ENCODE measurements around the gene EML5. TPM values are rescaled to one million over a fixed set of nuclear protein-coding genes. Genes with fewer than 3 reads are reported as not detected.

Gene EML5
- total RNA-seq, 1 experiment from 2014 or later: 0.23 TPM

GRCh38 chr14:88613552-88614010, 179.2 kb downstream of the EML5 start:
- peak; percentile 18 for DNase-seq
- Histone ChIP-seq H3K36me3 (peaks cover 30% of the 10 kb centered on the region), H3K9me3 (no peaks in the 10 kb centered on the region), H3K27me3 (no peaks in the 10 kb centered on the region), H3K4me3 (no peak overlapping the region)

DNA sequence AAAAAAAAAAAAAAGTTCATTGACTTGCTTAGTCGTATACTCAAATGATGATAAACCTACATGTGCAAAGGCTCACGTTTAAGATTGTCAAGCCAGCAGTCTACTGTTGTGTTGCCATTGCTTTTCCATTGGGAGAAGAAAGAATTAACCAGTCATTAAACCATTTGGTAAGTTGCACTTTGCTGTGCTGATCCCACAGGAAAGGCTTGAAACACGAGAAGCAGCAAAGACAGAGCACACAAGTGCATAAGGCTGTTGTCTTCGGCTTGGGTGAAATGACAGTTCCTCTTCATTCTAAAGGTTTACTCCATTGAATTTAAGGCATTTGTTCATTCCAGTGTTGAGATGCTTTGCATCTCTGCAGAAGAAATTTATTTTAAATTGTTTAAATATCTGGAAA, 179.8 kb downstream of the EML5 start:
- no peak for DNase-seq
- Histone ChIP-seq H3K27me3 (no peaks in the 10 kb centered on the region), H3K4me3 (no peak overlapping the region), H3K9me3 (no peaks in the 10 kb centered on the region), H3K36me3 (peaks cover 30% of the 10 kb centered on the region)

- no peaks in the 10 kb centered on the region for H3K27me3 ChIP-seq
- H3K9me3 ChIP-seq: no peaks in the 10 kb centered on the region
- no peak for DNase-seq
- H3K4me3 ChIP-seq: no peak overlapping the region
- H3K36me3 ChIP-seq: peaks cover 30% of the 10 kb centered on the region
These were observed 180.9 kb downstream of the EML5 start for GRCh38 chr14:88611878-88612277.

DNA sequence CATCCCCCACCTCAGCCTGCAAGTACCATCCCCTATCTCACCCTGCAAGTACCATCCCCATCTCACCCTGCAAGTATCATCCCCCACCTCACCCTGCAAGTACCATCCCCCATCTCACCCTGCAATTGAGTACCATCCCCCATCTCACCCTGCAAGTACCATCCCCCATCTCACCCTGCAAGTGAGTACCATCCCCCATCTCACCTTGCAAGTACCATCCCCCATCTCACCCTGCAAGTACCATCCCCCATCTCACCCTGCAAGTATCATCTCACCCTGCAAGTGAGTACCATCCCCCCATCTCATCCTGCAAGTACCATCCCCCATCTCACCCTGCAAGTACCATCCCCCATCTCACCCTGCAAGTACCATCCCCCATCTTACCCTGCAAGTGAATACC, 184.9 kb downstream of the EML5 start:
- no peak for DNase-seq
- peaks cover 19% of the 10 kb centered on the region for H3K36me3 ChIP-seq
- H3K9me3 ChIP-seq: no peaks in the 10 kb centered on the region
- no peak overlapping the region for H3K4me3 ChIP-seq
- no peaks in the 10 kb centered on the region for H3K27me3 ChIP-seq

- Histone ChIP-seq H3K36me3 (peaks cover 12% of the 10 kb centered on the region), H3K9me3 (no peaks in the 10 kb centered on the region), H3K27me3 (no peaks in the 10 kb centered on the region), H3K4me3 (no peak overlapping the region)
- DNase-seq: no peak
These were observed 187.2 kb downstream of the EML5 start for GRCh38 chr14:88605594-88605993.

DNA sequence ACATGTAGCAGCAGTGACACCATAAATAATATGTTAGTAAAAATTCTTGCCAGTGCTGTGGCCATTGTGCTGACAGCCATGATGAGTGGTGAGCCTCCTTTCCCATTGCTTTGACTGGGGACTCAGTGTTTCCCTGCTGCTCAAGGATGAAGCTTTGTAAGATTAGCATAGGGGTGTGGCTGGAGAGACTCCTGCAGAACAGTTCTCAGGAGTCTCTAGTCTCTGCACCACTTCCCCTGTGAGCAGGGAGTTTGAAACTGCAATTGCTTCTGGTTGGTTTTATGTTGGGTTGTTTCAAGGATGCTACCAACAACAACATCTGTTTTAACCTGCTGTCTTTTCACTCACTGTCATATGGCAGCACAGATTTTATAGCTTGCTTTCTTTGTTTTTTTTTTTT, 188.5 kb downstream of the EML5 start:
- Histone ChIP-seq H3K27me3 (no peaks in the 10 kb centered on the region), H3K4me3 (no peak overlapping the region), H3K36me3 (peaks cover 6% of the 10 kb centered on the region), H3K9me3 (no peaks in the 10 kb centered on the region)
- DNase-seq: no peak

DNA sequence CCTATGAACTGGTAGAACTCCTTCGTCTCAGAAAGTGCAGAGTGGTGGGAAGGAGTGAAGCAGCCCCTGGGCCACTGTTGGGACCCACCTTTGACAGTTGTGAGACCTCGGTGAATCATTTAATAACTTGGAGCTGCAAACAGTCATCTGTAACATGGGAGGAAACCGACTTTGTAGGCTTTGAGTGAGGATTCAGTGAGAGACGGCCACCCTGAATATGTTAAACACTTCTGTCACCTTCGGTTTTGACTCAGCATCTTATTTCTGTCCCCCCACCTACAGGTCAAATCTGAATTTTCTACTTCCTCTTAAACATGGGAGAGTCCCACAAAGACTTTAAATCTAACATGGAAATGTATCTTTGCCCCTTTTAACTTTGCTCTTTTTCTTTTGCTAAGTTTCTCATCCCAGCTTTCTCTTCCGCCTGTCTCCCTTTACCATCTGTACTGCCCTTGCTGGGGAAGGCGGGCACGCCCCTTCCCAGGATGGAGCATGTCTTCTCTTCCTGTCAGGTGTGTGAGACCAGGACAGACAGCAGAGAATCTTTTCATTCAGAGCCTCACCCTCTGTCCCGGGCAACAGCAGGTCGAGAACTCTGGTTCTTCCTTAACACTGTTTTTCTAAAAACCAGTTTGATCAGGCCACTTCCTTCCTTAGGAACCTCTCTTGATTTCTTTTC, 192.9 kb downstream of the EML5 start:
- H3K9me3 ChIP-seq: no peaks in the 10 kb centered on the region
- H3K36me3 ChIP-seq: peaks cover 11% of the 10 kb centered on the region
- no peaks in the 10 kb centered on the region for H3K27me3 ChIP-seq
- no peak overlapping the region for H3K4me3 ChIP-seq
- DNase-seq: no peak

DNA sequence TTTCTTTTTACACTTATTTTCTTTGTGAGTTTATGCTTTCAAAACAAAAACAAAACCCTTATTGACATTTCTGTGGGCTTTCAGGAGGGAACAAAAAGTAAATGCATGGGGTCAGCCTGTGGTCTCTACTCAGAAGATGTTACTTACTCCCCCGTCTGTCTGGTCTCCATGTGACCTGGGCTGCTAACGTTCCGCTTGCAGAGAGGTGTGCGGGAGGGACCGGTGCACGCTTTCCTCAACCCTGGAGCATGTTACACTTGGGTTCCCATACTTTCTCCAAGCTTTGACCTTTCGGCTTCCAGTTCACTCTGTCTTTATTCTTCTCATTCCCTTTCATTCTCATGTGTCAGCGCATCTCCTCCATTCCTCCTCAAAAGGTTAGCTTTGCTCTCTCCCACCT, 193.4 kb downstream of the EML5 start:
- no peaks in the 10 kb centered on the region for H3K9me3 ChIP-seq
- no peak overlapping the region for H3K4me3 ChIP-seq
- H3K27me3 ChIP-seq: no peaks in the 10 kb centered on the region
- peaks cover 16% of the 10 kb centered on the region for H3K36me3 ChIP-seq
- no peak for DNase-seq

DNA sequence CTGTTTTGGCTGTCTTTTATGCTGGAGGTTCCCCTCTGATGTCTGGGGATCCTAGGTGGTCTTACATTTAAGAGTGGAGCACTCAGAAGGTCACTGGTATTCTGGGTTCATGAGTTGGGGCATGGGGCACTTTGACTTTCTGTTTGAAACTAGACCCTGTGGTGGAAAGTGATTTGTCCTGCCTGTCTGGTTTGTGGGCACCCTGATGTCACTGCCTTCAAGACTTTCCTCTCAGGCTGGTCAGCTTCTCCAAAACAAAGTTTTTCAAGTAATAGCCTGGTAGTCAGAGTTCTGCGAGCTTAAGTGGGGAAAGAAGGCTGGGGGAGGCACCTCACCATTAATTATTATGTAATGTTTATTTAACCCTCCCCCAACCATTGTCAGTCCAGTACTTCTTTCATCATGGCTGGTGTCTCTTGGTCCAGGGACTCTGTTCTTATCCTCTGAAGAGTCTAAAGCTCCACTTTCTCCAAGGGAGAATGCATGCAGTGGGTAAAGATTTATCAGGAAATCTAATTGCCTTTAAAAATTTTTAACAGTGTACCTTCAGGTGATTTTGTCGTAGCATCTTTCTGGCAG, 194.6 kb downstream of the EML5 start:
- DNase-seq: no peak
- no peaks in the 10 kb centered on the region for H3K27me3 ChIP-seq
- no peak overlapping the region for H3K4me3 ChIP-seq
- peaks cover 18% of the 10 kb centered on the region for H3K36me3 ChIP-seq
- no peaks in the 10 kb centered on the region for H3K9me3 ChIP-seq

DNA sequence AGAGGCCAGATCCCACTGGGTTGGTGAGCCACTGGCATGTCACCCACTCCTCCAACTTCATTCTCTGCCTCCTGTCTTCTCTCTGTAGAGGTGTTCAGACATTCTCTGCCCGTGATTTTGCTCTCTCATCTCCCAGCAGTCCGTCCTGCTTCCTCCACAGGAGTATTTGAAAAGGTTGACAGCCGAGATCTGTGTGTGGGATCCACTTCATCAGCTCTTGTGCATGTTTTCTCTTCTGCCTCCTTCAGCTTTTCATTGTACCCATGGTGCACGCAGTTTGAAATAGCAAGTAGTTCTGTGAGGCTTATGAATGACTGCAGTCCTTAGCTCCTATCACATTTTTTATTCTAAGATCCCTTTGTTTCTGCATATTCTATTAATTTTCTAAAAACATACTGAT, 195.2 kb downstream of the EML5 start:
- H3K36me3 ChIP-seq: peaks cover 18% of the 10 kb centered on the region
- no peak for DNase-seq
- H3K27me3 ChIP-seq: no peaks in the 10 kb centered on the region
- H3K9me3 ChIP-seq: no peaks in the 10 kb centered on the region
- H3K4me3 ChIP-seq: no peak overlapping the region

GRCh38 chr14:88597038-88597437, 195.7 kb downstream of the EML5 start:
- Histone ChIP-seq H3K9me3 (no peaks in the 10 kb centered on the region), H3K4me3 (no peak overlapping the region), H3K36me3 (peaks cover 18% of the 10 kb centered on the region), H3K27me3 (no peaks in the 10 kb centered on the region)
- no peak for DNase-seq

- Histone ChIP-seq H3K4me3 (no peak overlapping the region), H3K36me3 (peaks cover 21% of the 10 kb centered on the region), H3K27me3 (no peaks in the 10 kb centered on the region), H3K9me3 (no peaks in the 10 kb centered on the region)
- no peak for DNase-seq
These were observed 200.7 kb downstream of the EML5 start for GRCh38 chr14:88592031-88592430.

GRCh38 chr14:88590173-88590572, 202.6 kb downstream of the EML5 start:
- Histone ChIP-seq H3K9me3 (no peaks in the 10 kb centered on the region), H3K27me3 (no peaks in the 10 kb centered on the region), H3K4me3 (no peak overlapping the region), H3K36me3 (peaks cover 22% of the 10 kb centered on the region)
- no peak for DNase-seq

DNA sequence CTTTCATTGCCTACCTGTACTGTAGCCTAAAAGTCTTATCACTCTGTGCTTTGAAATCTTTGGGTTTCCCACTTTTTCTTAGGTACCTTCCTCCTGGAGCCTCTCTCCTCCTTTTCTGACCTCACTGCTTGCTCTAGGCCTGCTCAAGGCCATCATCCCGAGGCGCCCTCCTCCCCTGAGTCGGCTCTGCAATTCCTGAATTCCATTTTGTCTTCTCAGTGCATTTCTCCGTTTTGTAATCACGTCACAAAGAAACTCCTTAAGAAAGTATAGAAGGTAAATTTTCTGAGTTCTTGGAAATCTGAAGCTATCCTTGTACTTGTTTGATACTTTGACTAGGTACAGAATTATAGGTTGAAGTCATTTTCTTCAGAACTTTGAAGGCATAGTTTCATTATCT, 204.7 kb downstream of the EML5 start:
- H3K9me3 ChIP-seq: no peaks in the 10 kb centered on the region

GRCh38 chr14:88584451-88584850, 208.3 kb downstream of the EML5 start:
- H3K9me3 ChIP-seq: no peaks in the 10 kb centered on the region
- peaks cover 25% of the 10 kb centered on the region for H3K36me3 ChIP-seq
- no peak for DNase-seq
- H3K4me3 ChIP-seq: no peak overlapping the region
- no peaks in the 10 kb centered on the region for H3K27me3 ChIP-seq

More for the DNA sequence above, 204.7 kb downstream of the EML5 start:
- Histone ChIP-seq H3K27me3 (no peaks in the 10 kb centered on the region), H3K4me3 (no peak overlapping the region), H3K36me3 (peaks cover 21% of the 10 kb centered on the region)
- no peak for DNase-seq

DNA sequence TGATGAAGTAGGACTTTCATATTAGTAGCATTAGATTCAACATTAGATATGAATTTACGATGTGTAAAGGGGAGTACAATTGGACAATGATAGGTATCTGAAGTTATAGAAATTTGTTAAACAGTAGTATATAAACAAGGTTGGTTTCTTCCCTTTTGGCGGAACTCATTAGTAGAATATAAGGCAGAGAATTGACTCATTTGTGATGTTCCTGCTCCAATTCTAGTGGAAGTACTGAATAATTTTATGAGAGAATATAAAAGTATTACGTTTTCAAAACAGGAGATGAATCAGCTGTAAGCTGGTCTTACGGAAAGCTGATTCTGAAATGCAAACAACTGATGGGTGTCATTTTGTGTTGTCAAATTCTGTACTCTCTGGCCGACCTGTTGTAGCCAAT, 216.5 kb downstream of the EML5 start:
- no peaks in the 10 kb centered on the region for H3K9me3 ChIP-seq
- no peak for DNase-seq
- peaks cover 35% of the 10 kb centered on the region for H3K36me3 ChIP-seq
- H3K4me3 ChIP-seq: no peak overlapping the region
- H3K27me3 ChIP-seq: no peaks in the 10 kb centered on the region

DNA sequence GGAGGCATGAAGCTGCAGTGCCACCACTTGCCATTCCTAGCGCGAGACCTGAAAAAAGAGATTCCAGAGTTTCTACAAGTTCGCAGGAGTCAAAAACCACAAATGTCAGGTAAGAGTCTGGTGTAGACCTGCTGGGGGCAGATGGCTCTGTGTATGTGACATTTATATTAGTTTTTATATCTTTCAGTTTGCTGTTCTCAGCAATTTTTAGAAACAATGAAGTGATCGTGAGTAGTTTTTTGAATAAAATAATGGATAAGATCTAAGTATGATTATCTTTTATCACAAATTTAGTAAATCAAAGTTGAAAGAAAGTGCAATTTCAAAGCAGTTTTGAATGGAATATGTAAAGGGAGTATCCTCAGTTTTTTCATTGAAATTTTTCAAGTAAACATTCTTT, 220.6 kb downstream of the EML5 start:
- Histone ChIP-seq H3K4me3 (no peak overlapping the region), H3K27me3 (no peaks in the 10 kb centered on the region), H3K36me3 (peaks cover 44% of the 10 kb centered on the region), H3K9me3 (no peaks in the 10 kb centered on the region)
- no peak for DNase-seq

- H3K27me3 ChIP-seq: no peaks in the 10 kb centered on the region
- H3K36me3 ChIP-seq: peaks cover 47% of the 10 kb centered on the region
- no peaks in the 10 kb centered on the region for H3K9me3 ChIP-seq
- no peak overlapping the region for H3K4me3 ChIP-seq
- DNase-seq: no peak
These were observed 224.6 kb downstream of the EML5 start for GRCh38 chr14:88568196-88568595.

Data from MG63 (cell line).